Lower lobe of right lung (tissue), 2 donors: ENCODE measurements around the gene TSPAN11. TPM values are rescaled to one million over a fixed set of nuclear protein-coding genes. Genes with fewer than 3 reads are reported as not detected.

Experiments
- ATAC-seq, 2 donors: fragments of 200-7000 bp; cut with Tn5 transposase; one replicate each; pipeline ENCODE4 v1.9.1; 2020 to 2022; ENCODE audit warnings: mild to moderate bottlenecking in 2 of 2, moderate library complexity in 2 of 2
- DNase-seq: peaks from one replicate; pipeline ENCODE4 v3.0.0-alpha.2; 2020
- H3K27ac ChIP-seq: fragments of 200-600 bp; one replicate; pipeline ENCODE4 v1.8.0; 2022
- H3K27me3 ChIP-seq: fragments of 200-600 bp; one replicate; pipeline ENCODE4 v1.8.0; 2022; ENCODE audit warnings: low read depth
- H3K36me3 ChIP-seq: fragments of 200-600 bp; one replicate; pipeline ENCODE4 v1.8.0; 2022; ENCODE audit warnings: mild to moderate bottlenecking
- H3K4me1 ChIP-seq: fragments of 200-600 bp; one replicate; pipeline ENCODE4 v1.8.0; 2022
- H3K4me3 ChIP-seq: fragments of 200-600 bp; one replicate; pipeline ENCODE4 v1.8.0; 2022; ENCODE audit warnings: mild to moderate bottlenecking
- H3K9me3 ChIP-seq: fragments of 200-600 bp; one replicate; pipeline ENCODE4 v1.8.0; 2022
- CTCF ChIP-seq: fragments of 200-600 bp; IDR thresholded peaks from one replicate; pipeline ENCODE4 v1.8.0; 2022; ENCODE audit warnings: antibody characterized with exemption, mild to moderate bottlenecking
- intact Hi-C: fragments of 100-400 bp; cut with DNase I; formaldehyde crosslinking; loops from one replicate; pipeline ENCODE4 v1.11.0; 2022
- total RNA-seq: library from RNA; stranded (reverse); fragmentation: NEBNext Ultra II Directional; extraction: Animal tissue kit (Norgen Biotek cat#: 25700); gene quantifications from one replicate; pipeline ENCODE4 v1.2.1, GENCODE V29; 2021
- donor health status: DM: no; HTN: yes; CAD: no; lungs with severe emphysema.

The TSPAN11 gene
- total RNA-seq, 1 donor from 2014 or later = 9.1 TPM

GRCh38 chr12:30978639-30979038 lies 52.1 kb downstream of the TSPAN11 start:
- DNase-seq = no peak
- Histone ChIP-seq H3K27me3 (no peaks in the 10 kb centered on the region), H3K4me3 (no peak overlapping the region), H3K36me3 (no peaks in the 10 kb centered on the region), H3K9me3 (no peaks in the 10 kb centered on the region), H3K27ac (no peak overlapping the region), H3K4me1 (no peaks in the 10 kb centered on the region)
- TF ChIP-seq CTCF = no peak
- no peak for ATAC-seq
- intact Hi-C loops = no loop called here

GRCh38 chr12:30979371-30980259 lies 53.1 kb downstream of the TSPAN11 start:
- H3K27me3 ChIP-seq = no peaks in the 10 kb centered on the region
- no peaks in the 10 kb centered on the region for H3K36me3 ChIP-seq
- no peak overlapping the region for H3K4me3 ChIP-seq
- no peaks in the 10 kb centered on the region for H3K4me1 ChIP-seq
- no peak for TF ChIP-seq CTCF
- intact Hi-C loops = no loop called here
- no peaks in the 10 kb centered on the region for H3K9me3 ChIP-seq
- ATAC-seq = no peak
- no peak overlapping the region for H3K27ac ChIP-seq
- DNase-seq = no peak

GRCh38 chr12:30980955-30981662 lies 54.6 kb downstream of the TSPAN11 start:
- no peak for DNase-seq
- Histone ChIP-seq H3K27me3 (no peaks in the 10 kb centered on the region), H3K9me3 (no peaks in the 10 kb centered on the region), H3K27ac (no peak overlapping the region), H3K4me3 (no peak overlapping the region), H3K4me1 (no peaks in the 10 kb centered on the region), H3K36me3 (no peaks in the 10 kb centered on the region)
- peak; percentile 1 to 10 for ATAC-seq
- intact Hi-C loops = no loop called here
- TF ChIP-seq CTCF = no peak

- no peak for TF ChIP-seq CTCF
- Histone ChIP-seq H3K4me1 (no peaks in the 10 kb centered on the region), H3K27ac (no peak overlapping the region), H3K36me3 (no peaks in the 10 kb centered on the region), H3K9me3 (no peaks in the 10 kb centered on the region), H3K4me3 (no peak overlapping the region), H3K27me3 (no peaks in the 10 kb centered on the region)
- intact Hi-C loops = no loop called here
- DNase-seq (no peak), ATAC-seq (no peak)
Observed at GRCh38 chr12:30982413-30982812, 55.9 kb downstream of the TSPAN11 start.

GRCh38 chr12:30985814-30986452 lies 59.4 kb downstream of the TSPAN11 start:
- DNase-seq (peak; percentile 59), ATAC-seq (peak; percentile 73 to 79)
- H3K4me3 ChIP-seq = no peak overlapping the region
- no peaks in the 10 kb centered on the region for H3K27me3 ChIP-seq
- no peaks in the 10 kb centered on the region for H3K4me1 ChIP-seq
- H3K36me3 ChIP-seq = no peaks in the 10 kb centered on the region
- no peak overlapping the region for H3K27ac ChIP-seq
- peak; percentile 64 for TF ChIP-seq CTCF
- H3K9me3 ChIP-seq = no peaks in the 10 kb centered on the region
- intact Hi-C loops = no loop called here
